ENCODE data around the gene ZFAND2B. TPM values are rescaled to one million over a fixed set of nuclear protein-coding genes. Genes with fewer than 3 reads are reported as not detected.

The ZFAND2B gene
- total RNA-seq, 1 experiment from 2014 or later, result 47.5 TPM

DNA sequence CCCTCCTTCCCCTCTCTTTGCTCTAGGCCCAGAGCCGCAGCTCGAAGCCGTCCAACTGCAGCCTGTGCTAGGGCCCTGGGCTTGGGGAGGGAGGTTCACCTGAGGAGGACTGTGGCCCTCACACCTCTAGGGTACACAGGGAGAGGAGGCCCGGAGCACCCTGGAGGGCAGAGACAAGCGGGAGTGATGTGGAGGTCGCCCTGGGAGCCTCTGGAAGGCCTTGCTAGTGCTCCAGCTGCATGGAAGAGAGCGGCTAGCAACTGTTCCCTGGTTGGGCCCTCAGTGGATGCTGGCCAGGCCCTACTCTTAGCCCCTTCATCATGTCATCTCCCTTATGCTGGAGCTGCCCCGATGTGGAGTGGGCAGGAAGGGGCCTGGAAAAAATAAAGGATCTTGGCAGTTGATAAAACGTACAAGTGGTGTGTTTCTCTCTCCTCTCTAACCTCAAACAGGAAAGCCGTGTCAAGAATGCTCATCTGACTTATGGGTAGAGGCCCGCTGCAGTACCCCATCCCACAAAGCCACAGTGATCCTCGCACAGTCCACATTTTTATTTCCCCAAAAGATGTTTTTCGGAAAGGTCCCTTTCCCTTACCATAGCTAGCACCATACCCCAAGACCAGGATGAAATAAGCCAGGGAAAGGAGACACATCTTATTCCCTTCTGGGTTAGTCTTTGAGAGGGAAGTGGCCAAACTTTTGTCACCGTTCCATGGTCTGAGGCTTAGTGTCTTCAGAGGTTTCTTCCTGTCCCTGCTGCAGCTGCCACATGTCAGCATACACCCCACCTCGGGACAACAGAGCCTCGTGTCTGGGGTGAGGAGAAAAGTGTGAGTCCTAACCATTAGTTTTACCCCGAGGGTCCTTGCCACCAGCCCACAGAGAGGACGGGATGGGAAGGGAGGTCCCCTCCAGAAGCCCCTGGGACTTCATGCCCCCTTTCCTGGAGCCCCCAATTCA is 2.9 kb downstream of the ZFAND2B start:
- H3K36me3 ChIP-seq (ENCODE audit: low read depth, low read length), result peaks cover 4% of the 10 kb centered on the region
- no peak overlapping the region for H3K9ac ChIP-seq (ENCODE audit: low read length)
- no peak overlapping the region for H3K4me3 ChIP-seq (ENCODE audit: low read length)
- no peaks in the 10 kb centered on the region for H4K20me1 ChIP-seq (ENCODE audit: low read length)
- DNase-seq, result no peak
- TF ChIP-seq EZH2phosphoT487 (IDR thresholded peaks at IDR 0.05; ENCODE audit: borderline replicate concordance, low read length) (no peak), EZH2 (IDR thresholded peaks at IDR 0.05; ENCODE audit: low read length, unreplicated experiment) (no peak)
- TF ChIP-seq, protein P1, sequence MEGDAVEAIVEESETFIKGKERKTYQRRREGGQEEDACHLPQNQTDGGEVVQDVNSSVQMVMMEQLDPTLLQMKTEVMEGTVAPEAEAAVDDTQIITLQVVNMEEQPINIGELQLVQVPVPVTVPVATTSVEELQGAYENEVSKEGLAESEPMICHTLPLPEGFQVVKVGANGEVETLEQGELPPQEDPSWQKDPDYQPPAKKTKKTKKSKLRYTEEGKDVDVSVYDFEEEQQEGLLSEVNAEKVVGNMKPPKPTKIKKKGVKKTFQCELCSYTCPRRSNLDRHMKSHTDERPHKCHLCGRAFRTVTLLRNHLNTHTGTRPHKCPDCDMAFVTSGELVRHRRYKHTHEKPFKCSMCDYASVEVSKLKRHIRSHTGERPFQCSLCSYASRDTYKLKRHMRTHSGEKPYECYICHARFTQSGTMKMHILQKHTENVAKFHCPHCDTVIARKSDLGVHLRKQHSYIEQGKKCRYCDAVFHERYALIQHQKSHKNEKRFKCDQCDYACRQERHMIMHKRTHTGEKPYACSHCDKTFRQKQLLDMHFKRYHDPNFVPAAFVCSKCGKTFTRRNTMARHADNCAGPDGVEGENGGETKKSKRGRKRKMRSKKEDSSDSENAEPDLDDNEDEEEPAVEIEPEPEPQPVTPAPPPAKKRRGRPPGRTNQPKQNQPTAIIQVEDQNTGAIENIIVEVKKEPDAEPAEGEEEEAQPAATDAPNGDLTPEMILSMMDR (conservative IDR thresholded peaks at IDR 0.05; ENCODE audit: low read depth, low read length), result no peak
- BruUV-seq (replicated peaks), result no TSS peak
- CTCF ChIA-PET, result no interaction called here
- intact Hi-C loops (cut with micrococcal nuclease), result no loop called here
- H3F3A ChIP-seq (ENCODE audit: low read length, unreplicated experiment), result no peaks in the 10 kb centered on the region
- no peak overlapping the region for H3K4me2 ChIP-seq (ENCODE audit: low read length)
- H2AFZ ChIP-seq (ENCODE audit: low read length), result no peak overlapping the region
- H3K9me3 ChIP-seq (ENCODE audit: low read length), result no peaks in the 10 kb centered on the region
- peaks cover 5% of the 10 kb centered on the region; the same call in 1 of the 2 replicates for H3K79me2 ChIP-seq (ENCODE audit: low read length)
- no peaks in the 10 kb centered on the region for H3K27me3 ChIP-seq (ENCODE audit: low read length)
- POLR2A ChIA-PET (ENCODE audit: unreplicated experiment), result no interaction called here
- H3K4me1 ChIP-seq (ENCODE audit: insufficient read depth, low read length), result peaks cover 20% of the 10 kb centered on the region
- no peaks in the 10 kb centered on the region for H3K9me2 ChIP-seq (replicated peaks; ENCODE audit: low read length)
- H3K27ac ChIP-seq (ENCODE audit: low read length), result no peak overlapping the region
- ATAC-seq, result no peak

- Histone ChIP-seq H3K4me2 (ENCODE audit: low read length) (no peak overlapping the region), H3K4me1 (ENCODE audit: insufficient read depth, low read length) (peaks cover 20% of the 10 kb centered on the region), H3K27me3 (ENCODE audit: low read length) (no peaks in the 10 kb centered on the region), H3F3A (ENCODE audit: low read length, unreplicated experiment) (no peaks in the 10 kb centered on the region), H3K4me3 (ENCODE audit: low read length) (no peak overlapping the region), H3K27ac (ENCODE audit: low read length) (no peak overlapping the region), H2AFZ (ENCODE audit: low read length) (no peak overlapping the region), H3K36me3 (ENCODE audit: low read depth, low read length) (peaks cover 4% of the 10 kb centered on the region), H3K9me3 (ENCODE audit: low read length) (no peaks in the 10 kb centered on the region), H4K20me1 (ENCODE audit: low read length) (no peaks in the 10 kb centered on the region), H3K9me2 (replicated peaks; ENCODE audit: low read length) (no peaks in the 10 kb centered on the region), H3K79me2 (ENCODE audit: low read length) (peaks cover 5% of the 10 kb centered on the region; the same call in 1 of the 2 replicates), H3K9ac (ENCODE audit: low read length) (no peak overlapping the region)
- no TSS peak for BruUV-seq (replicated peaks)
- no peak for ATAC-seq
- ChIA-PET CTCF (no interaction called here), POLR2A (ENCODE audit: unreplicated experiment) (no interaction called here)
- TF ChIP-seq EZH2 (IDR thresholded peaks at IDR 0.05; ENCODE audit: low read length, unreplicated experiment) (no peak), EZH2phosphoT487 (IDR thresholded peaks at IDR 0.05; ENCODE audit: borderline replicate concordance, low read length) (no peak)
- TF ChIP-seq, protein P1 (conservative IDR thresholded peaks at IDR 0.05; ENCODE audit: low read depth, low read length), result no peak
- intact Hi-C loops (cut with micrococcal nuclease), result no loop called here
- peak; percentile 1 for DNase-seq
Observed at GRCh38 chr2:219210196-219210885, 3.8 kb downstream of the ZFAND2B start.
